Gastroesophageal sphincter (tissue), 3 donors: Measurements from ENCODE around the gene OBSCN.

Experiments used
- POLR2A ChIP-seq, 2 donors: fragments of 450-650 bp; IDR thresholded peaks; one replicate each; pipeline ENCODE4 v1.6.1; 2017; ENCODE audit warnings: antibody characterized with exemption in 2 of 2, mild to moderate bottlenecking in 2 of 2, moderate library complexity in 1 of 2
- TF ChIP-seq, protein P1 (sequence below), 4 experiments: fragments of 200-600 bp in 2 of 4; fragments of 450-650 bp in 2 of 4; sonication (generic) in 1 of 4; IDR thresholded peaks; one replicate each; pipeline ENCODE4 v1.5.1; 2017 to 2019; ENCODE audit warnings: antibody characterized with exemption in 4 of 4, mild to moderate bottlenecking in 2 of 4, moderate library complexity in 2 of 4

DNA sequence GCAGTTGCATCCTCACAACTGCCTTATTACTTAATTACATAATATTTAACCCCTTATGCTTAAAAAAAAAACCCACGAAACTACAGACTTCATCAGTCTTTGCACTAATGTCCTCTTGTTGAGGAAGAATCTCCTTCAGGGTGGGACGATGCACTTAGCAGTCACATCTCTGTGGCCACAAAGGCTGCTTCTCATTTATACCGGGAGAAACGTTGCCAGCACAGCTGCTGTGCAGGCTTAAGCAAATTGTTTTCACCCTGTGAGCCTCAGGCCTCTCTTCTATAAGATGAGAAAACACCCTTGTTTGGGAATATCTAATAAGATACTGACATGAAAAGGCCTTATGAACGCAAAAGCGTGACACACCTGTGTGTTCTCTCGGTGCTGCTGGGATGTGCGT is 2.9 kb upstream of the OBSCN start:
- TF ChIP-seq, protein P1, sequence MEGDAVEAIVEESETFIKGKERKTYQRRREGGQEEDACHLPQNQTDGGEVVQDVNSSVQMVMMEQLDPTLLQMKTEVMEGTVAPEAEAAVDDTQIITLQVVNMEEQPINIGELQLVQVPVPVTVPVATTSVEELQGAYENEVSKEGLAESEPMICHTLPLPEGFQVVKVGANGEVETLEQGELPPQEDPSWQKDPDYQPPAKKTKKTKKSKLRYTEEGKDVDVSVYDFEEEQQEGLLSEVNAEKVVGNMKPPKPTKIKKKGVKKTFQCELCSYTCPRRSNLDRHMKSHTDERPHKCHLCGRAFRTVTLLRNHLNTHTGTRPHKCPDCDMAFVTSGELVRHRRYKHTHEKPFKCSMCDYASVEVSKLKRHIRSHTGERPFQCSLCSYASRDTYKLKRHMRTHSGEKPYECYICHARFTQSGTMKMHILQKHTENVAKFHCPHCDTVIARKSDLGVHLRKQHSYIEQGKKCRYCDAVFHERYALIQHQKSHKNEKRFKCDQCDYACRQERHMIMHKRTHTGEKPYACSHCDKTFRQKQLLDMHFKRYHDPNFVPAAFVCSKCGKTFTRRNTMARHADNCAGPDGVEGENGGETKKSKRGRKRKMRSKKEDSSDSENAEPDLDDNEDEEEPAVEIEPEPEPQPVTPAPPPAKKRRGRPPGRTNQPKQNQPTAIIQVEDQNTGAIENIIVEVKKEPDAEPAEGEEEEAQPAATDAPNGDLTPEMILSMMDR (IDR thresholded peaks at IDR 0.05) = no peak
- no peak for TF ChIP-seq POLR2A (IDR thresholded peaks at IDR 0.05)
